ENCODE measurements around the gene NBPF6. TPM values are rescaled to one million over a fixed set of nuclear protein-coding genes. Genes with fewer than 3 reads are reported as not detected.
A peak's percentile ranks its signal among the peaks of the same experiment; 100 is the strongest.
"Not testable (repeated sequence)": the region's sequence is repeated elsewhere in the genome, so short reads cannot be mapped to it uniquely, and the experiment has no call there.

The NBPF6 gene, protein sequence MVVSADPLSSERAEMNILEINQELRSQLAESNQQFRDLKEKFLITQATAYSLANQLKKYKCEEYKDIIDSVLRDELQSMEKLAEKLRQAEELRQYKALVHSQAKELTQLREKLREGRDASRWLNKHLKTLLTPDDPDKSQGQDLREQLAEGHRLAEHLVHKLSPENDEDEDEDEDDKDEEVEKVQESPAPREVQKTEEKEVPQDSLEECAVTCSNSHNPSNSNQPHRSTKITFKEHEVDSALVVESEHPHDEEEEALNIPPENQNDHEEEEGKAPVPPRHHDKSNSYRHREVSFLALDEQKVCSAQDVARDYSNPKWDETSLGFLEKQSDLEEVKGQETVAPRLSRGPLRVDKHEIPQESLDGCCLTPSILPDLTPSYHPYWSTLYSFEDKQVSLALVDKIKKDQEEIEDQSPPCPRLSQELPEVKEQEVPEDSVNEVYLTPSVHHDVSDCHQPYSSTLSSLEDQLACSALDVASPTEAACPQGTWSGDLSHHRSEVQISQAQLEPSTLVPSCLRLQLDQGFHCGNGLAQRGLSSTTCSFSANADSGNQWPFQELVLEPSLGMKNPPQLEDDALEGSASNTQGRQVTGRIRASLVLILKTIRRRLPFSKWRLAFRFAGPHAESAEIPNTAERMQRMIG
- not detected for total RNA-seq
- total RNA-seq (2013), result 0.09 TPM

DNA sequence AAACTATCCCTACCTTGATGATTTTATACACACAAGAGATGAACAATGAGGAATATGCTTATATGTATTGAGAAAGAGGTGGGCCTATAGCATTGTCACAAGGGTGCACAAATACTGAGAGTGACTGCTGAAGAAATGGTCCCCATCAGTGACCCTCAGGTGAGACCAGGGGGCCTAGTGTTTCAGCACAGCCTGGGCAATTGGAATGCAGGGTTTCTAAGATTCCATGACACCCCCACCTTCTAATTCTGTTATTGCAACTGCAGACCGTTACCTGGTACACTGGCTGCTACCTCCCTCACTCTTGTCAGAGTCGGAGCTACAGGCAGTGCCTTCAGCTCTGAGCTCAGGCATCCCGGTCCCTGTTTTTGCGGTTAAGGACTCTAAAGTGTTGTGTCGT, at the start of gene NBPF6:
Gene NBPF6 (plus strand): TSS at position 301 of the 400 bp plus-strand sequence. CDS start 259 bp downstream, outside the sequence.
- H3K4me3 Mint-ChIP-seq; H3K27me3 Mint-ChIP-seq (ENCODE audit: low read depth in 2 of 2); H3K27me3 ChIP-seq (ENCODE audit: control insufficient read depth, insufficient read depth, low read length); ATAC-seq; H3K9me3 ChIP-seq (ENCODE audit: control insufficient read depth, insufficient read depth, low read length); intact Hi-C loops (cut with micrococcal nuclease); H3K4me1 ChIP-seq (ENCODE audit: control insufficient read depth, insufficient read depth, low read length); H3K36me3 ChIP-seq (ENCODE audit: control insufficient read depth, insufficient read depth, low read length); H3K36me3 Mint-ChIP-seq; H3K4me3 ChIP-seq (ENCODE audit: low read length); H3K9me3 Mint-ChIP-seq; H3K27ac ChIP-seq (ENCODE audit: low read length); H3K4me1 Mint-ChIP-seq; H3K27ac Mint-ChIP-seq; DNase-seq: not testable (repeated sequence)
- WGBS (ENCODE audit: insufficient coverage), result no CpG with 5 or more reads among the region's 5 CpGs

DNA sequence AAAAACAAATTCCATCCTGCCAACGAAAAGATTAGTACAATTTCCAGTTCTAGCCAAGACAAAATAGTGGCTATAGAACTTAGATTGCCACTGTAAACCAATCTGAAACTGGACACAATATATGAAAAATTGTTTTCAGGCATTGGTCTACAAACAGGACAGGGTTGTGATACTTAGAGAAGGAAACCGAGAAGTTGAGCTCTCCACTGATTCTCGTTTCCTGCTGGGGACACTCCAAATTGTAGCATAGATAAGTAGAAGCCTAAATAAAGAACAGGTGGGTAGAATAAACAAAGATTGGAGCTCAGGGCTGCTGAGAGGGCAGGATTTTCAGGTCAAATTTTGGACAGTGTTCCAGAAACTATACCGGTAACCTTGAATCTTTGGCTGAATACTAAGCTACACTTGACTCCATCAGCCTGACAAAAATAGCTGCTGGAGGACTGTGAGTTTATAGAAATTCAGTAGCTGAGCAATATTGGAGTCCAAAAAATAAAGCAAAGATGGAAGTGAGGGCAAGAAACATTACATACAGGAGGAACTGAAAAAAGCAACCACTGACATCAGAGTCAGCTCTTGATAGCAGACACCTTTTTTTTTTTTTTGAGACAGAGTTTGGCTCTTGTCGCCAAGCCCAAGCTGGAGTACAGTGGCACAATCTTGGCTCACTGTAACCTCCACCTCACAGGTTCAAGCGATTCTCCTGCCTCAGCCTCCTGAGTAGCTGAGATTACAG, 38.9 kb upstream of the NBPF6 start:
- WGBS (ENCODE audit: insufficient coverage), result no CpG with 5 or more reads among the region's 6 CpGs
- not testable (repeated sequence) for ATAC-seq; H3K27ac ChIP-seq (ENCODE audit: low read length)

GRCh38 chr1:108420129-108420528, 30.0 kb upstream of the NBPF6 start:
- H3K36me3 Mint-ChIP-seq; H3K27ac Mint-ChIP-seq; intact Hi-C loops (cut with micrococcal nuclease); H3K4me3 Mint-ChIP-seq; H3K4me1 Mint-ChIP-seq; H3K27me3 Mint-ChIP-seq (ENCODE audit: low read depth in 2 of 2); H3K36me3 ChIP-seq (ENCODE audit: control insufficient read depth, insufficient read depth, low read length); H3K27ac ChIP-seq (ENCODE audit: low read length); H3K4me3 ChIP-seq (ENCODE audit: low read length); H3K4me1 ChIP-seq (ENCODE audit: control insufficient read depth, insufficient read depth, low read length); H3K9me3 Mint-ChIP-seq; ATAC-seq; DNase-seq; H3K9me3 ChIP-seq (ENCODE audit: control insufficient read depth, insufficient read depth, low read length); H3K27me3 ChIP-seq (ENCODE audit: control insufficient read depth, insufficient read depth, low read length): not testable (repeated sequence)
- no CpG with 5 or more reads among the region's 5 CpGs for WGBS (ENCODE audit: insufficient coverage)

More for the DNA sequence above, 38.9 kb upstream of the NBPF6 start:
- H3K4me3 Mint-ChIP-seq; H3K9me3 Mint-ChIP-seq; H3K27me3 Mint-ChIP-seq (ENCODE audit: low read depth in 2 of 2); H3K36me3 ChIP-seq (ENCODE audit: control insufficient read depth, insufficient read depth, low read length); H3K4me1 Mint-ChIP-seq; H3K4me1 ChIP-seq (ENCODE audit: control insufficient read depth, insufficient read depth, low read length); DNase-seq; H3K9me3 ChIP-seq (ENCODE audit: control insufficient read depth, insufficient read depth, low read length); H3K27me3 ChIP-seq (ENCODE audit: control insufficient read depth, insufficient read depth, low read length); intact Hi-C loops (cut with micrococcal nuclease); H3K4me3 ChIP-seq (ENCODE audit: low read length); H3K36me3 Mint-ChIP-seq; H3K27ac Mint-ChIP-seq: not testable (repeated sequence)

DNA sequence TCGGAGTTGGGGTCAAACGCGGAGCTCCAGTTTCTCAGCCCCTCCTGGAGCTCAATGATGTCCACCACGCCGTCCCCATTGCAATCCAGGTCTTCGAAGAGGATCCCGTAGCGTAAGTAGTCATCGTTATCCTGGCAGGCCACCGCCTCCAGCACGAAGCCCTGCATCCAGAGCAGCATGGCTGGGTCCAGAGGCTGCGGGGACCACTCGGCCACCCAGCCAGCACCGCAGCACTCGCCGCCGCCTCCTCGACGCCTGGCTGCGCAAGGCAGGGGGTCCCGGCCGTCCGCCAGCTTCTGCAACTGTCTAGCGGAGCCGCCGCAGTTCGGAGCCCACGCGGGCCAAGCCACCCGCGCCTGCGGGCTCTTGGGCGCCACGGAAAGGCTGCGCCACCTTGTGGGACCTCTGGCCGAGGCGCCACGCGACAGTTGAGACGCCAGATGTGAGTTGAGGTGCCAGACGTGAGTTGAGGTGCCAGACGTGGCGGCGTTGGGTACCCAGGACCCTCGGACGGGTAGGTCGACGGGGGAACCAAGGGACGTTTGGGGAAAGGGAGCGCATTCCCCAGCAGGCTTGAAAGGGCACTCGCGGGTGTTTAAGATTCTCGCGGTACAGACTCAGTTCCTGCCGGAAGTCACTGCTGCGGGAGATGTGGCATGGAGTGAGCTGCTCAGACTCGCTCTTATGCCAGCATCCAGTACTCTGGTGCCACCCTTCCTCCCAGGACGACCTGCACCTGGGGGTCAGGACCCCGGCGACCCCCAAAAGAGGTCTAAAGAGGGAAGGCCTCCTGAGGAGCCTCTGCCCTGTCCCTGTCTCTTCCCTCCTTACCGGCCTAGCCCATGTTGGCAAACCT, 28.9 kb upstream of the NBPF6 start:
- peak; percentile 72 to 92 (median 74) for ATAC-seq
- H3K36me3 Mint-ChIP-seq; H3K4me3 ChIP-seq (ENCODE audit: low read length); H3K27me3 ChIP-seq (ENCODE audit: control insufficient read depth, insufficient read depth, low read length); H3K27ac Mint-ChIP-seq; H3K9me3 ChIP-seq (ENCODE audit: control insufficient read depth, insufficient read depth, low read length); H3K4me1 Mint-ChIP-seq; intact Hi-C loops (cut with micrococcal nuclease); DNase-seq; H3K4me3 Mint-ChIP-seq; H3K4me1 ChIP-seq (ENCODE audit: control insufficient read depth, insufficient read depth, low read length); H3K36me3 ChIP-seq (ENCODE audit: control insufficient read depth, insufficient read depth, low read length); H3K27me3 Mint-ChIP-seq (ENCODE audit: low read depth in 2 of 2); H3K9me3 Mint-ChIP-seq; H3K27ac ChIP-seq (ENCODE audit: low read length): not testable (repeated sequence)
- WGBS (ENCODE audit: insufficient coverage), result no CpG with 5 or more reads among the region's 61 CpGs

GRCh38 chr1:108426877-108427276, 23.3 kb upstream of the NBPF6 start:
- ATAC-seq; H3K27ac ChIP-seq (ENCODE audit: low read length); DNase-seq; H3K27me3 Mint-ChIP-seq (ENCODE audit: low read depth in 2 of 2); H3K27me3 ChIP-seq (ENCODE audit: control insufficient read depth, insufficient read depth, low read length); H3K4me3 Mint-ChIP-seq; H3K27ac Mint-ChIP-seq; H3K4me1 ChIP-seq (ENCODE audit: control insufficient read depth, insufficient read depth, low read length); H3K36me3 Mint-ChIP-seq; H3K4me3 ChIP-seq (ENCODE audit: low read length); H3K36me3 ChIP-seq (ENCODE audit: control insufficient read depth, insufficient read depth, low read length); H3K4me1 Mint-ChIP-seq; H3K9me3 ChIP-seq (ENCODE audit: control insufficient read depth, insufficient read depth, low read length); intact Hi-C loops (cut with micrococcal nuclease); H3K9me3 Mint-ChIP-seq: not testable (repeated sequence)
- WGBS (ENCODE audit: insufficient coverage), result no CpG with 5 or more reads among the region's 1 CpG

DNA sequence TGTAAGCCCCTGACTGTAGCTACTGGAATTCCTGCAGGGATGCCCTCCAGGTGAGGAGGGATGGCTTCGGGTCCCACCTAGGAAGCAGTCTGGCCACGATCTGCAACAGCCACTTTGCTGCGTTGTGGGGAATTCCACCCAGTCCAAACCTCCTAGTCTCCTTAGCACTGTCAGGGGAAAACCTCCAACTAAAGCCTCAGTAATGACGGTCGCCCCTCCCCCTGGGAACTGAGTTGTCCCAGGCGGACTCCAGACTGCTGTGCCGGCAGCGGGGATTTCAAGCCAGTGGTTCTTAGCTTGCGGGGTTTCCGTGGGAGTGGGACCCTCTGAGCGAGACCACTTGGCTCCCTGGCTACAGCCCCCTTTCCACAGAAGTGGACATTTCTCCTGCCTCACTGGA, 18.1 kb upstream of the NBPF6 start:
- H3K27ac ChIP-seq (ENCODE audit: low read length); H3K4me1 ChIP-seq (ENCODE audit: control insufficient read depth, insufficient read depth, low read length); H3K36me3 Mint-ChIP-seq; H3K4me3 ChIP-seq (ENCODE audit: low read length); H3K36me3 ChIP-seq (ENCODE audit: control insufficient read depth, insufficient read depth, low read length); H3K27me3 Mint-ChIP-seq (ENCODE audit: low read depth in 2 of 2); ATAC-seq; H3K4me1 Mint-ChIP-seq; H3K9me3 Mint-ChIP-seq; DNase-seq; H3K4me3 Mint-ChIP-seq; H3K9me3 ChIP-seq (ENCODE audit: control insufficient read depth, insufficient read depth, low read length); H3K27ac Mint-ChIP-seq; intact Hi-C loops (cut with micrococcal nuclease); H3K27me3 ChIP-seq (ENCODE audit: control insufficient read depth, insufficient read depth, low read length): not testable (repeated sequence)
- no CpG with 5 or more reads among the region's 11 CpGs for WGBS (ENCODE audit: insufficient coverage)

DNA sequence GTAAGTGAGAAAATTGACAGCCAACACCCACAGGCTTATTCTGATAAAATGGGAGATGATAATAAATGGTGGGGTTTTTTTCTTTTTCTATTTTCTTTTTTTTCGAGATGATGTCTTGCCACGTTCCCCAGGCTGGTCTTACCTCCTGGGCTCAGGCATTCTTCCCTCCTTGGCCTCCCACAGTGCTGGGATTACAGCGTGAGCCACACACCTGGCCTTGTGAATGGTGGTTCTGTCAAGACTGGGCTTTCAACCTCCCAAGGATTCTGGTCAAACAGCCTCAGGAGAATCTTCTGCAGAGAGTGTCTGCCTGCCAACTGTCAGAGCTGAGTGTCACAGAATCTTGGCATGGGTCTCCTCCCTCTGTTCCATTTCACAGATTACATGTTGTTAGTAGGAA, 16.7 kb upstream of the NBPF6 start:
- H3K36me3 Mint-ChIP-seq; DNase-seq; H3K4me1 ChIP-seq (ENCODE audit: control insufficient read depth, insufficient read depth, low read length); H3K4me3 ChIP-seq (ENCODE audit: low read length); H3K27ac Mint-ChIP-seq; H3K4me1 Mint-ChIP-seq; H3K9me3 Mint-ChIP-seq; ATAC-seq; H3K36me3 ChIP-seq (ENCODE audit: control insufficient read depth, insufficient read depth, low read length); H3K27ac ChIP-seq (ENCODE audit: low read length); H3K4me3 Mint-ChIP-seq; H3K27me3 Mint-ChIP-seq (ENCODE audit: low read depth in 2 of 2); H3K27me3 ChIP-seq (ENCODE audit: control insufficient read depth, insufficient read depth, low read length); intact Hi-C loops (cut with micrococcal nuclease); H3K9me3 ChIP-seq (ENCODE audit: control insufficient read depth, insufficient read depth, low read length): not testable (repeated sequence)
- WGBS (ENCODE audit: insufficient coverage), result no CpG with 5 or more reads among the region's 3 CpGs

Data from natural killer cell (primary cell).